ENCODE data around the gene GPS1. TPM values are rescaled to one million over a fixed set of nuclear protein-coding genes. Genes with fewer than 3 reads are reported as not detected.

GPS1 gene
- total and polyA plus RNA-seq, 10 of the 15 experiments (the other 5 are each of a cell fraction or from before 2014, with no cell fraction given): 2.2 to 146 (median 77.7) TPM

GRCh38 chr17:82091264-82092066, 39.8 kb downstream of the GPS1 start:
- Histone ChIP-seq H3K4me2 (ENCODE audit: control insufficient read depth, insufficient read depth) (no peak overlapping the region), H3K79me2 (ENCODE audit: control insufficient read depth, insufficient read depth, low read length) (peaks cover 15% of the 10 kb centered on the region), H3K9me3 (replicated peaks; ENCODE audit: control insufficient read depth, insufficient read depth, low read length) (no peaks in the 10 kb centered on the region), H3K9ac (ENCODE audit: control insufficient read depth, insufficient read depth, low read length) (no peak overlapping the region), H3K27ac (ENCODE audit: control insufficient read depth, insufficient read depth) (no peak overlapping the region), H3K4me3 (no peak overlapping the region), H4K20me1 (ENCODE audit: control insufficient read depth, insufficient read depth) (no peaks in the 10 kb centered on the region), H3K27me3 (replicated peaks in 1 of 2; ENCODE audit: control insufficient read depth in 2 of 2, insufficient read depth in 2 of 2, low read length in 1 of 2) (no peaks in the 10 kb centered on the region), H3K36me3 (ENCODE audit: control insufficient read depth in 2 of 2, insufficient read depth in 2 of 2, low read length in 1 of 2) (peaks cover 15 to 73% of the 10 kb centered on the region in 2 experiments), H3K4me1 (ENCODE audit: control insufficient read depth, insufficient read depth, low read length) (peaks cover 4% of the 10 kb centered on the region), H2AFZ (ENCODE audit: control insufficient read depth, low read depth, low read length) (no peak overlapping the region)
- RAD21 ChIA-PET (ENCODE audit: unreplicated experiment): no interaction called here
- ATAC-seq (no peak), FAIRE-seq (no peak), DNase-seq (ENCODE audit: low read depth, low spot score) (no peak)
- POLR2A ChIA-PET: no interaction called here
- CTCF ChIA-PET: no interaction called here
- no TSS peak for BruUV-seq (replicated peaks)
- no peak for TF ChIP-seq ATF7 (IDR thresholded peaks at IDR 0.05; ENCODE audit: low read depth)
- TF ChIP-seq POLR2AphosphoS5 (IDR thresholded peaks at IDR 0.05; ENCODE audit: low read length): peak; percentile 22; the same call in 1 of the 2 replicates
- 98% methylated on average over 26 of the region's 37 CpGs for WGBS (ENCODE audit: insufficient coverage, insufficient replicate concordance, low lambda C conversion rate, missing lambda C conversion rate)
- intact Hi-C loops (cut with micrococcal nuclease; ENCODE audit: unreplicated experiment) (no loop called here), in situ Hi-C loops (cut with MboI) (no loop called here)
- SMC1A ChIA-PET (ENCODE audit: uncharacterized antibody, unreplicated experiment): no interaction called here

- no peaks in the 10 kb centered on the region for H3K9me3 ChIP-seq (replicated peaks; ENCODE audit: control insufficient read depth, insufficient read depth, low read length)
- FAIRE-seq (no peak), ATAC-seq (no peak), DNase-seq (ENCODE audit: low read depth, low spot score) (no peak)
- peaks cover 22% of the 10 kb centered on the region for H3K79me2 ChIP-seq (ENCODE audit: control insufficient read depth, insufficient read depth, low read length)
- WGBS (ENCODE audit: insufficient coverage, insufficient replicate concordance, low lambda C conversion rate, missing lambda C conversion rate): 92% methylated on average over 22 of the region's 23 CpGs
- POLR2A ChIA-PET: no interaction called here
- no peaks in the 10 kb centered on the region for H3K27me3 ChIP-seq (replicated peaks in 1 of 2; ENCODE audit: control insufficient read depth in 2 of 2, insufficient read depth in 2 of 2, low read length in 1 of 2)
- no peak overlapping the region for H2AFZ ChIP-seq (ENCODE audit: control insufficient read depth, low read depth, low read length)
- RAD21 ChIA-PET (ENCODE audit: unreplicated experiment): no interaction called here
- no peak overlapping the region for H3K4me2 ChIP-seq (ENCODE audit: control insufficient read depth, insufficient read depth)
- in situ Hi-C loops (cut with MboI): no loop called here
- H3K9ac ChIP-seq (ENCODE audit: control insufficient read depth, insufficient read depth, low read length): no peak overlapping the region
- peaks cover 7% of the 10 kb centered on the region for H3K4me1 ChIP-seq (ENCODE audit: control insufficient read depth, insufficient read depth, low read length)
- no peaks in the 10 kb centered on the region; the same call in 1 of the 2 replicates for H4K20me1 ChIP-seq (ENCODE audit: control insufficient read depth, insufficient read depth)
- intact Hi-C loops (cut with micrococcal nuclease; ENCODE audit: unreplicated experiment): no loop called here
- H3K27ac ChIP-seq (ENCODE audit: control insufficient read depth, insufficient read depth): no peak overlapping the region
- SMC1A ChIA-PET (ENCODE audit: uncharacterized antibody, unreplicated experiment): no interaction called here
- CTCF ChIA-PET: no interaction called here
- H3K4me3 ChIP-seq: no peak overlapping the region
- peaks cover 15 to 69% of the 10 kb centered on the region in 2 experiments for H3K36me3 ChIP-seq (ENCODE audit: control insufficient read depth in 2 of 2, insufficient read depth in 2 of 2, low read length in 1 of 2)
- BruUV-seq (replicated peaks): no TSS peak
- TF ChIP-seq MEF2B (IDR thresholded peaks at IDR 0.05; ENCODE audit: partially characterized antibody, poor library complexity, severe bottlenecking): no peak
- no peak for TF ChIP-seq CEBPB (IDR thresholded peaks at IDR 0.05; ENCODE audit: borderline replicate concordance in 1 of 2, low read depth in 2 of 2, low read length in 2 of 2)
- no peak for TF ChIP-seq MAX (IDR thresholded peaks at IDR 0.05; ENCODE audit: low read depth, low read length)
- no peak for TF ChIP-seq ELK1 (IDR thresholded peaks at IDR 0.05; ENCODE audit: low read depth, low read length)
- no peak for TF ChIP-seq YBX1 (IDR thresholded peaks at IDR 0.05)
- no peak for TF ChIP-seq SMAD1 (IDR thresholded peaks at IDR 0.05; ENCODE audit: low read depth, partially characterized antibody)
- TF ChIP-seq NR2C1 (IDR thresholded peaks at IDR 0.05): no peak
- TF ChIP-seq IRF3 (IDR thresholded peaks at IDR 0.05): no peak
- TF ChIP-seq HDAC6 (IDR thresholded peaks at IDR 0.05; ENCODE audit: unreplicated experiment): no peak
- no peak for TF ChIP-seq PML (IDR thresholded peaks at IDR 0.05; ENCODE audit: low read length)
- TF ChIP-seq SUZ12 (IDR thresholded peaks at IDR 0.05; ENCODE audit: unreplicated experiment): no peak
- TF ChIP-seq FOS (IDR thresholded peaks at IDR 0.05; ENCODE audit: borderline replicate concordance, extremely low read depth, insufficient read length): no peak
- TF ChIP-seq EZH2 (IDR thresholded peaks at IDR 0.05; ENCODE audit: borderline replicate concordance, control insufficient read depth, low read depth, low read length): no peak
Observed at GRCh38 chr17:82092094-82092586, 40.4 kb downstream of the GPS1 start.
